C4-2B (cell line): Measurements from ENCODE around the gene SLC10A6.
"Not testable (repeated sequence)": the region's sequence is repeated elsewhere in the genome, so short reads cannot be mapped to it uniquely, and the experiment has no call there.

ENCODE experiments used
- H3K27ac ChIP-seq: fragments of 450-650 bp; 2 replicates; pipeline ENCODE4 v1.5.1; 2017
- CTCF ChIP-seq: fragments of 450-650 bp; conservative IDR thresholded peaks from 2 replicates; pipeline ENCODE4 v1.5.1; 2017; ENCODE audit warnings: mild to moderate bottlenecking
- ZFX ChIP-seq: fragments of 450-650 bp; IDR thresholded peaks from 2 replicates; pipeline ENCODE4 v1.6.1; 2017

The SLC10A6 gene

GRCh38 chr4:86891762-86892635, 42.8 kb upstream of the SLC10A6 start, which contains the start of gene C4orf36:
Gene C4orf36 (minus strand): TSS chr4:86892422. CDS start chr4:86891520, 902 bp downstream.
- peak; percentile 26 for TF ChIP-seq CTCF
- TF ChIP-seq ZFX = peak; percentile 86
- peak within 1 kb of the TSS; percentile 77 for H3K27ac ChIP-seq

- no peak for TF ChIP-seq CTCF
- no peak for TF ChIP-seq ZFX
- H3K27ac ChIP-seq = no peak overlapping the region
These were observed 41.6 kb upstream of the SLC10A6 start for GRCh38 chr4:86890790-86891189.

- TF ChIP-seq CTCF = no peak
- TF ChIP-seq ZFX = no peak
- no peak overlapping the region for H3K27ac ChIP-seq
These were observed 30.5 kb upstream of the SLC10A6 start for GRCh38 chr4:86879641-86880040.

DNA sequence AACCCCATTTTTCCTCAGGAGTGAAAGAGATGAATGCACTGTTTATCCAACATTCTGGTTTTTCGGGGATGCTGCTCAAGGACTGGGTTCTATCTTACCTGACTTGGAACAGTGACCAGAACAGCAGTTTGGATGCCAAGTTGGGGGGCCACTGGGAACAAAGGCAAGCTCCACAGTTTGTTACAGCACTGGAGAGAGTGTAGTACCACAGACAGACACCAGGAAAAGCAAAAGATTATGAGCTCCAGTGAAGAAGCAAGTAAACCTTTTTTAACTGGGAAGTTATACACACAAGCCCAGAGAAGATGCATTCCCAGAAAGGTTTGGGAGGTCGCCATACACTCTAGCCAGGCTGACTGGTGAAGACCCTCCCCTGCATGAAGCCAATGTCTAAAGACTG, 29.5 kb upstream of the SLC10A6 start:
- no peak overlapping the region for H3K27ac ChIP-seq
- no peak for TF ChIP-seq ZFX
- no peak; the same call in 1 of the 2 replicates for TF ChIP-seq CTCF

DNA sequence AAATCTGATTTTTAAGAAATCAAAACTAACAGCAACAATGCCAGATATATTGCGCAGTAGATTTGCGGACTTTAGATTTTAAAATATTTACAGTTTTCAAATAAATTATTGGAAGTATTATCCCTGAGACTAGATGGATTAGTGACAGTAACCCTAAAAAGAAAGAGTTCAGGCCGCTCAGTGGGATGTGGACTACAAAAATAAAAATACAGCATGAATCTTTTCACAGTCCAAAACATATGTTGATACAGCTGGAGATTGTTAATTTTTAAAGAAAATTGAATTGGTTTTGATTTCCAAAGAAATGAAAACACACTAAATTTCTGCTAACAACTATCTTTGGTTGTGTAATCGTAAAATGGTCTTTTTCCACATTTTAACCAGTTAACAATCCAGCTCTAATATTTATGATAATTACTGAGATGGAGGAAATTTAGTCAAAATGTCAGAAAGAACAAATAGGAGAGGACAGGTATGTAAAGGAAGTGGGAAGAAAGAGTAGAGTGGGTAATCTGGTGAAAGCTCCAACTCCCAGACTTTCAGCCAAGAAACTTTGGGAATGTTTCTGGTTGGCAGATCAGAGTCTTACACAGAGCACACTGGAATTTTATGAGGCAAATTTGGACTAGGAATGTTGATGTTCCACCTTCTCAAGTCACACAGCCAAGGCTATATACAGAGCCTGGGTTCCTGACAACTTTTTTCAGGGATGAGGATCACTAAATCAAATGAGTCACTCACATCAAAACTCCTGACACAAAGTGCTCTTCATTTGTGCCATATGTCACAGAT, 27.9 kb upstream of the SLC10A6 start:
- TF ChIP-seq ZFX (no peak), CTCF (no peak)
- no peak overlapping the region for H3K27ac ChIP-seq

DNA sequence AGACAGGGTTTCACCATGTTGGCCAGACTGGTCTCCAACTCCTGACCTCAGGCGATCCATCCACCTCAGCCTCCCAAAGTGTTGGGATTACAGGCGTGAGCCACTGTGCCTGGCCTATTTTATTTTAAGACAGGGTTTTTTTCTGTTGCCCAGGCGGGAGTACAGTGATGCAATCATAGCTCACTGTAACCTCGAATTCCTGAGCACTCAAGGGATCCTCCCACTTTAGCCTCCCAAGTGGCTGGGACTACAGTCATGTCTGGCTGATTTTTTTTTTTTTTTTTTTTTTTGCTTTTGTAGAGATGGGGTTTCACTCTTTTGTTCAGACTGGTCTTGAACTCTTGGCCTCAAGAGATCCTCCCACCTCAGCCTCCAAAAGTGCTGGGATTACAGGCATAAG, 26.3 kb upstream of the SLC10A6 start:
- not testable (repeated sequence) for H3K27ac ChIP-seq

DNA sequence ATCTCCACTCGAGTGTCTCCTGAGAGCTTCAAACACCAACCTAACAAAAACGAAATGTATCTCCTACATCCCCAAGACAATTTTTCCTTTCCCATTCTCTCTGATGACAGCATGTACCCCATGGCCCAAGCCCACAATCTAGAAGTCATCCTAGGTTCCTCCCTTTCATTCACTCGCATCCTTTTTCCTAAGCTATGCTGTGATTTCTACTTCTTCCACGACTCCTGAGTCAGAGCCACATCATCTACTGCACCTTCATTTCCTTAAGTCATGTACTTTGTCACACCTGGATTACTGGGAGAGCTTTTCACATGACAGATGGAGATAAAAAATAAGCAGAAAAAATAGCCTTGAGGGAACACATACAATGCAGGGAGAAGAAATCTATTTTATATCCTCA, 23.0 kb upstream of the SLC10A6 start:
- no peak overlapping the region for H3K27ac ChIP-seq
- no peak for TF ChIP-seq ZFX
- TF ChIP-seq CTCF = no peak
